Gastroesophageal sphincter (tissue), 3 donors: ENCODE measurements around the gene RUNX3.

ENCODE experiments used
- EP300 ChIP-seq: sonication (generic); formaldehyde crosslinking; IDR thresholded peaks from one replicate; pipeline ENCODE4 v1.6.1; 2017; ENCODE audit warnings: antibody characterized with exemption, mild to moderate bottlenecking
- POLR2A ChIP-seq, 2 donors: fragments of 450-650 bp; IDR thresholded peaks; one replicate each; pipeline ENCODE4 v1.6.1; 2017; ENCODE audit warnings: antibody characterized with exemption in 2 of 2, mild to moderate bottlenecking in 2 of 2, moderate library complexity in 1 of 2
- POLR2AphosphoS5 ChIP-seq: sonication (generic); formaldehyde crosslinking; IDR thresholded peaks from one replicate; pipeline ENCODE4 v1.6.1; 2017; ENCODE audit warnings: antibody characterized with exemption
- TF ChIP-seq, protein P1 (sequence below), 4 experiments: fragments of 200-600 bp in 2 of 4; fragments of 450-650 bp in 2 of 4; sonication (generic) in 1 of 4; IDR thresholded peaks; one replicate each; pipeline ENCODE4 v1.5.1; 2017 to 2019; ENCODE audit warnings: antibody characterized with exemption in 4 of 4, mild to moderate bottlenecking in 2 of 4, moderate library complexity in 2 of 4

DNA sequence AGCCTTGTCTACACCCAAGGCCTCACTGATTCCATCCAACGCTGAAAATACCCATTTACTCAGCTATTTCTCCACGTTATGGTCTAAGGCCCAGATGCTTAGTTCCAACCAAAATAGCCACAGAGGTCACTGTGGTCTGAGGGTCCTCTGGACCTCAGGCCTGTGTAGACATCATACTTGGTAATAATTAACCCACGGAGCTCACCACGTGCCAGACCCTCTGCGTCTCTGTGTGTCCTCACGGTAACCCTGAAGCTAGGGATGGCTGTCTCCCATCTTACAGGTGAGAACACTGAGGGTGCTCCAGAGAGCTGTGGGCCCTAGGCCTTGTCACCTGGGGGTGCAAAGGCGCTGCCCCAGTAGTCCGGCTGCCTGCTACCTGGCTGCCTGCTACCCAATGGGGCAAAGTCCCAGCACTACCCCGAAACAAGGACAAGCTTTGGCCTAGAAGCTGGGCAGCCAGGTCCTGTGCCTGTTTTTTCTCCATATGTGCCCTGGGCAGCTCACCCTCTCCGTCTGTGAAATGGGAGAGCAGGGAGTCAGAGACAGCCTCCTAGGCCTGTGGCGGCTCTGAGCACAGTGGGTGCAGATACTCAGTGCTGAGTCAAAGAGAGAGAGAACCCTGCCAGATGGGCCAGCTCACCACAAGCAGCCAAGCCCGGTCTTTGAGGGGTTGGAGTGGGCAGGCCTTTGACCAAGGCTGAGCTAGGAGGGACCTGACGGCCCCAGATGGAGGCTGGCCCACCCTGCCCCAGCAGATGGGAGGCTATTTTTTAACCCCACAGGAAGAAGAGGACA, 17.0 kb upstream of the RUNX3 start:
- TF ChIP-seq, protein P1, sequence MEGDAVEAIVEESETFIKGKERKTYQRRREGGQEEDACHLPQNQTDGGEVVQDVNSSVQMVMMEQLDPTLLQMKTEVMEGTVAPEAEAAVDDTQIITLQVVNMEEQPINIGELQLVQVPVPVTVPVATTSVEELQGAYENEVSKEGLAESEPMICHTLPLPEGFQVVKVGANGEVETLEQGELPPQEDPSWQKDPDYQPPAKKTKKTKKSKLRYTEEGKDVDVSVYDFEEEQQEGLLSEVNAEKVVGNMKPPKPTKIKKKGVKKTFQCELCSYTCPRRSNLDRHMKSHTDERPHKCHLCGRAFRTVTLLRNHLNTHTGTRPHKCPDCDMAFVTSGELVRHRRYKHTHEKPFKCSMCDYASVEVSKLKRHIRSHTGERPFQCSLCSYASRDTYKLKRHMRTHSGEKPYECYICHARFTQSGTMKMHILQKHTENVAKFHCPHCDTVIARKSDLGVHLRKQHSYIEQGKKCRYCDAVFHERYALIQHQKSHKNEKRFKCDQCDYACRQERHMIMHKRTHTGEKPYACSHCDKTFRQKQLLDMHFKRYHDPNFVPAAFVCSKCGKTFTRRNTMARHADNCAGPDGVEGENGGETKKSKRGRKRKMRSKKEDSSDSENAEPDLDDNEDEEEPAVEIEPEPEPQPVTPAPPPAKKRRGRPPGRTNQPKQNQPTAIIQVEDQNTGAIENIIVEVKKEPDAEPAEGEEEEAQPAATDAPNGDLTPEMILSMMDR (IDR thresholded peaks at IDR 0.05) = no peak
- TF ChIP-seq POLR2AphosphoS5 (no peak), POLR2A (IDR thresholded peaks at IDR 0.05) (no peak), EP300 (no peak)
